COLO829 (cell line): ENCODE measurements around the gene ELN.
"Not testable (repeated sequence)": the region's sequence is repeated elsewhere in the genome, so short reads cannot be mapped to it uniquely, and the experiment has no call there.

Experiments used
- DNase-seq: peaks from one replicate; pipeline ENCODE4 v3.0.0; 2012; ENCODE audit warnings: low spot score

The ELN gene

DNA sequence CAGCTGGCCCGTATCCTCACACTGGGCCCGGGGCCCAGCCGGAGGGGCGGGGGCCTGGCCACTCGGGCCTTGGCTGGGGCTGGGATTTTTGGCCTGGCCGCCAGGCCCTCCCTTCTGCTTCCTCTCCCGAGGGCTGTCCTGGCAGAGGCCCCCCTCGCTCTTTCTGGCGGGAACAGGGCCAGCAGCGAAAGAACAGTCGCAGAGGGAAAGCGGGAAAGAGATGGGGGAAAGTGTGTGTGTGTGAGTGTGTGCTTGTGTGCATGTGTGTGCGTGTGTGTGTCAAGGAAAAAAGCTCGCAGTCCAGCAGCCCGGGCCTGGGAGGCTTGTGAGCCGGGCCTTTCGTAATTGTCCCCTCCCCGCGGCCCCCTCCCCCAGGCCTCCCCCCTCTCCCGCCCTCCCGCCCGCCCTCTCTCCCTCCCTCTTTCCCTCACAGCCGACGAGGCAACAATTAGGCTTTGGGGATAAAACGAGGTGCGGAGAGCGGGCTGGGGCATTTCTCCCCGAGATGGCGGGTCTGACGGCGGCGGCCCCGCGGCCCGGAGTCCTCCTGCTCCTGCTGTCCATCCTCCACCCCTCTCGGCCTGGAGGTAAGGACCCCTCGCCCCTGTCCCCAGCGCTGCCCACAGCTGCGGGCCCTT is at the start of gene ELN:
TSS of gene ELN (plus strand) at position 491 of the 638 bp plus-strand sequence. CDS start at position 506, 15 bp downstream.
- DNase-seq, result no peak

DNA sequence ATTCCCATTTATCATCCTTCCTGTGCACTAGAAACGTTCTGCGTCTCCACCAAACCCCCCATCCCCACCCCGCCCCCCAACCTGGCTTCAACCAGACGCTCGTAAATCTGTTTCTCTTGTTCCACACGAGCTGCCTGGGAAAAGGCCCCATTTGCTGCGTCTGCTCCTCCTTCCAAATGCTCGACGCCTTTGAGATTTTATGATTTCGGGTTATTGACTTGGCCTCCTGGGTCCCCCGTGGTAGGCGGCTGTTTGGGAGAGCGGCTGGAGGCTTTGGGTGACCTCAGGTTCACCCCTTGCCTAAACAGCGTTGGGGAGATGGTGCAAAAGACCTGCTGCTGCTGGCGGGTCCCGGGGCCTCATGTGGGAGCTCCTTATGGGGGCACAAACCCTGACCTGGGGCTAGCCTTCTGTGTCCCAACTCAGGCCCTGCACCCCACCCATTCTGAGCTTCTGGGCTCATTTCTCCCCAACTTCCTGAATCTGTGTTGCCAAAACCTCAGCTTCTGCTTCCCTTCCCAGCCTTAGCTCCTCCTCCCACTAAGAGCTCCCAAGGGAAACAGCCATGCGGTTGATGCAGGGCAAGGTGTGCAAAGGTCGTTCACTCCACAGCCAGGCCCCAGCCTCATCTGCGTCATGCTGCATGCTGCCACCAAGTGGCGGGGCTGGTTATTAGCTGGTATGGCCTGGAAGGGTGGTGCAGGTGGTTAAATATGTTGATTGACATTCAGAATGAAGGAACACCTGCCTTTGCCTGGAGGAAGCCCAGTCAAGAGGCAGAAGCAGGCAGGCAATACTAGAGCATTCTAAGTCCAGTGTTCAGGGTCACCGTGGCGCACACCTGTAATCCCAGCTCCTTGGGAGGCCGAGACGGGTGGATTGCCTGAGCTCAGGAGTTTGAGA is 49.1 kb upstream of the ELN start:
- DNase-seq, result peak; percentile 41

- not testable (repeated sequence) for DNase-seq
These were observed 48.3 kb upstream of the ELN start for GRCh38 chr7:73979656-73980055.

- DNase-seq, result no peak
These were observed 47.8 kb upstream of the ELN start for GRCh38 chr7:73980206-73980605.

- DNase-seq, result no peak
These were observed 46.0 kb upstream of the ELN start for GRCh38 chr7:73981933-73982332.

DNA sequence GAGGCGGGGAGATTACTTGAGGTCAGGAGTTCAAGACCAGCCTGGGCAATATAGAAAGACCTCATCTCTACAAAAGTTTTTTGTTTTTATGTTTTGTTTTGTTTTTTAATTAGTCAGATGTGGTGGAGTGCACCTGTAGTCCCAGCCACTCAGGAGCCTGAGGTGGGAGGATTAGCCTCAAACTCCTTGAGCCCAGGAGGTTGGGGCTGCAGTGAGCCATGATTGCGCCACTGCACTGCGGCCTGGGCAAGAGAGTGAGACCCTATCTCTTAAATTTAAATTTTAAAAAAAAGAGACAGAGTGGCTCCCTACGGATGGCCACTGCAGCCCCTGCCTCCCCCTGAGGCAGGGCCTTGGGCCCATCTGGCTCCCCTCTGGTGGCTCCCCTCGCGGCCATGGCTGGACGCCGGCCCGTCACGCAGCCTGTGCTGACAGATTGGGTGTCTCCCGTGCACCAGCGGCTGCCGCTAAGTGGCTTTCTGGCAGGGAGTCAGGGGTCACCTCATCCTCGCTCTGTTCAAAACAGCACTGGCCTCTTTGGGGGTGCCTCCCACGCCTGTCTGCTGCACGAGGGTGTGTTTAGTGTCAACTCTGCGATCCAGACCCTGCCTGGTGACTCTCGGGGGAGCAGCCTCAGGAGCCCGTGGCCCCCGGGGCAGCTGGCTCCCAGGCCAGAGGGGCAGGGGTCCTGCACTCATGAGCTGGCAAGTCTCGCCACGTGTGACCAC is 44.4 kb upstream of the ELN start:
- DNase-seq, result no peak

- DNase-seq, result no peak
These were observed 43.3 kb upstream of the ELN start for GRCh38 chr7:73984481-73985205.

DNA sequence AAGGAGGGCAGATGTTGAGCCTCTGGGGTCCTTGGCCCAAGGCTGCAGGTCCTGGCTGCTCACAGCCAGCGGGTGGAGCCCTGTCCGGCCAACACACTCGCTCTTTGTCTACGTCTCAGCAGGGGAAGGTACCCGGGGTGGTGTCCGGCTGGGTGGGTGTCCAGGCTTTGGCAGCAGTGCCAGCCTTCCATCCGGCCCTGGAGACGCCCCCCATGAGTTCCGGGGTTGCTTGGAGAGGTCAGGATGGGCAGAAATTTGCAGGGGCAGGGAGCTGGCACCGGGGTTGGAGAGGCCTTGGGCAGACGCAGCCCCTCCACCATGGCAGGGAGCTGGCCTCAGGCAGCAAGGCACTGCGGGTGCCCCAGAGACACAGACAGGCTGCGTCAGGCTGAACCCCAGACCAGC is 42.2 kb upstream of the ELN start:
- no peak for DNase-seq

DNA sequence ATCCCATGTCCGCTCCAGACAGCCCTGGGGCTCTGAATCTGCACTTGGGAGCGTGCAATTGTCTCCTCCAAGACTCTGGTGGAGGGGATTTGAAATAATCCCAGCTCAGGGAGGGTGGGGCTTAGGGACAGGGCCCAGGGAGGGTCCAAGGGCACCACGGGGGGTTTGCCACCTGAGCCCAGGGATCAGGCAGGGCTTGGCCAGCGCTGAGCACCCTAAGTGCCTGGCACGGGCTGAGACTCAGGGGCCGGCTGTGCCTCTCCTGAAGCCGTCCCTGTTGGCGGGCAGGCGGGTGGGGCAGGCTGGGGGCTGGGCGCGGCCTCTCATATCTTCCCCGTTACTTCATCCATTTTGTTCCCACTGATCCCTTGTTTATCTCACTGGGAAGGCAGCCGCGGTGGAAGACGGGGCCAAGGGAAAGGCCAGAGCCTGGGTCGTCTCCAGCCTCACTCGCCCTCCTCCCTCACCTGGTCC is 41.8 kb upstream of the ELN start:
- no peak for DNase-seq

DNA sequence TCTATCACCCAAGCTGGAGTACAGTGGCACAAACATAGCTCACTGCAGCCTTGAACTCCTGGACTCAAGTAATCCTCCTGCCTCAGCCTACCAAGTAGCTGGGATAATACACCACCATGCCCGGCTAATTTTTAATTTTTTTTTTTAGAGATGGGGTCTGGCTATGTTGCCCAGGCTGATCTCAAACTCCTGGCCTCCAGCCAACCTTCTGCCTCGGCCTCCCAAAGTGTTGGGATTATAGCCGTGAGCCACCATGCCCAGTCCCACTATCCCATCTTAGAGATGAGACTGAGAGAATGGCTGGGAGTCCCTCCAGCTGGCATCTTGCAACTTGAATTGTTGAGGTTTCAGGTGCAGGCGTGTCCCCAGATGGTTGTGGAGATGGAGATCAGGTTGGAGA is 40.7 kb upstream of the ELN start:
- DNase-seq, result no peak

- peak; percentile 95 for DNase-seq
These were observed 39.8 kb upstream of the ELN start for GRCh38 chr7:73988197-73988596.

GRCh38 chr7:73991522-73992100 is 36.4 kb upstream of the ELN start:
- DNase-seq, result no peak

DNA sequence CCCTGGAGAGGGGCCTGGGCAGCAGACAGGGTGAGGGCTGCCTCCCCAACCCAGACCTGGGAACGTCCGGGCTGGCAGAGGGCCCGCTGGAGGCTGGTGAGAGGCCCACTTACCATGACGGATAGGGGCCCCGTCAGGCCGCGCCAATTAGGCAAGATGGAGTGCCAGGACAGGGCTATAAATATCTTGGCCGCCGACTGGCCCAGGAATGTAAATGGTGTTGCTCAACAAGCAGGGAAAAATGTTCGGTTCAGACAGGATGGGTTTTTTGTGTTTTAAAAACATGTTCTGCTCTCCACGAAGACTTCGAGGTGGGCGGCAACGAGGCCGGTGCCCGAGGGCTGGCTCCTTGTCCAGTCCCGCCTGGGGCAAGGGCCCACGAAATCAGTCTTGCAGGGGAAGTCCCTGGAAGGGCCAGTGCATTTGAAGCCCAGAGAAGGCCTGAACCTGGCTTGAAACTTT is 35.8 kb upstream of the ELN start:
- no peak for DNase-seq

DNA sequence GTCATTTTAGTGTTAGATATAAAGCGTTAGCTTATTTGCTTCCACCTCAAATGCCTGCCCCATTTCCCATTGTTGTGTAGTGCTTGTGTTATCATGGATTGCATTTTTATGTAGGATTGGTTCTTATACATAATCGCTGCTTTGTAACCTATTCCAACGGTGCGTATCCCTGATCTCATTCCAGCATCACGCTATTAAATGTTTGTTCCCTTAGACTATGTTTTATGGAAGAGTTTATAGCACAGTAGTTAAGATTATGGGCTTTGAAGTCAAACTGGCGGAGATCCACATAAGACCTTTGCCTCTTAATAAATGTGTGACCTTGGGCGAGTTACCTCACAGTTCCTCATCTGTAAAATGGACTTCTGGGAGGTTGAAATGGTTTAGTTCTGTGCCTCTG is 34.0 kb upstream of the ELN start:
- DNase-seq, result no peak

DNA sequence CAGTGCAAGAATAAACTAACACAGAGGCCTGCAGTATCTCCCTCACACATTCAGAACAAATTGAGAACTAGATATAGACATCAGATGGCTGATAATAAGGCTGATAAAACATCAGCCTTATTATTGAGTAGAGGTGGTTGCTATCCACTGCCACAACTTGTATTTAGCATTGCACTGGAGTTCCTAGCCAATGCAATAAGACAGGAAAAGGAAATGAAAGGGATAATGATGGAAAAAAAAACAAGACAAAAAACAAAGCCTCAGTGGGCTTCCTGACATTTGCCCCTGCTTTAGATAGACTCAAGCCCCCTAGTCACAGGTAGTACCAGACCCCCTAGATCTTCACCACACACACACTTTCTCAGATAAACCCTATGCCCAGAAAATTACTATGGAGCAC is 33.2 kb upstream of the ELN start:
- no peak for DNase-seq

GRCh38 chr7:73995330-73995729 is 32.6 kb upstream of the ELN start:
- DNase-seq, result no peak

GRCh38 chr7:73995821-73996511 is 32.0 kb upstream of the ELN start:
- DNase-seq, result no peak

DNA sequence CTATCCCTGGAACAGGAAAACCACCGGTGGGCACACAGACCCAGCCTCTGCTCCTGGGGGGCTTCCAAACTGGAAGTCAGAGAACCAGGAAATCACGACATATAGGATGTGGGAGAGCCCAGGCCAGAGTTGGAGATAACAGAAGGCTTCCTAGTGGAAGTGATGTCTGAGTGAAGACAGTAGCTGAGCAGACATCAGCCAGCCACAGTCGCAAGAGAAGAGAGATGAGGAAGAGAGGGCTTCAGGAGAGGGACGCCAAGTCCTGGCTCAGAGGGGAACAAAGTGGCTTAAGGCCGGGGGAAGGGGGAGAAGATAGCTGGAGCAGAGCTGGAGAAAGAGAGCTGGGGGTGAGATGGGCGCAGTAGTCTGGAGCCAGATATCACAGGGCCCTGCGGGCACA is 30.9 kb upstream of the ELN start:
- DNase-seq, result no peak

GRCh38 chr7:73999664-74000435 is 28.1 kb upstream of the ELN start:
- DNase-seq, result no peak

GRCh38 chr7:74000489-74001149 is 27.4 kb upstream of the ELN start:
- DNase-seq, result no peak
